H1 (cell line): Measurements from ENCODE around the gene FCRLB. TPM values are rescaled to one million over a fixed set of nuclear protein-coding genes. Genes with fewer than 3 reads are reported as not detected.

ENCODE experiments used
- CTCF ChIA-PET: fragments of 300-600 bp; sonication (Branson Sonifier 250); formaldehyde crosslinking; loops from one replicate; lab custom pipeline; 2021; ENCODE audit not compliant: partially characterized antibody; lab: Charles Lee
- POLR2A ChIA-PET: fragments of 300-600 bp; sonication (Branson Sonifier 250); formaldehyde crosslinking; loops from one replicate; lab custom pipeline; 2021; ENCODE audit warnings: inconsistent platforms; ENCODE audit not compliant: partially characterized antibody; lab: Charles Lee
- DNase-seq, 2 experiments: peaks; one replicate each; pipeline versions ENCODE4 v3.0.0 to v3.0.0-alpha.2; 2010 to 2022; ENCODE audit warnings: low spot score in 2 of 2, low read depth in 1 of 2, mixed read lengths in 1 of 2
- FAIRE-seq: peaks from 2 replicates; lab custom pipeline; 2011; peaks lifted over from hg19 to GRCh38; lab: Jason Lieb, UNC
- H2AFZ ChIP-seq: 2 replicates; pipeline ENCODE4 v1.8.1; 2012; ENCODE audit warnings: low read length, inconsistent platforms
- H2AK5ac ChIP-seq: 2 replicates; pipeline ENCODE4 v1.6.1; 2013; ENCODE audit warnings: low read depth, low read length
- H2BK120ac ChIP-seq: replicated peaks from 2 replicates; pipeline ENCODE3; 2013; ENCODE audit warnings: low read depth, low read length, inconsistent platforms
- H2BK12ac ChIP-seq: 2 replicates; pipeline ENCODE4 v1.6.1; 2013; ENCODE audit warnings: low read depth, low read length
- H2BK15ac ChIP-seq: 2 replicates; pipeline ENCODE4 v1.6.1; 2013; ENCODE audit warnings: low read length
- H2BK20ac ChIP-seq: 2 replicates; pipeline ENCODE4 v1.6.1; 2013; ENCODE audit warnings: low read length
- H2BK5ac ChIP-seq: 2 replicates; pipeline ENCODE4 v1.6.1; 2013; ENCODE audit warnings: low read depth, low read length
- H3K14ac ChIP-seq: 2 replicates; pipeline ENCODE4 v1.6.1; 2013; ENCODE audit warnings: inconsistent platforms; ENCODE audit not compliant: insufficient read length
- H3K18ac ChIP-seq: 2 replicates; pipeline ENCODE4 v1.6.1; 2013; ENCODE audit warnings: low read length; ENCODE audit errors: extremely low read depth
- H3K23ac ChIP-seq: 2 replicates; pipeline ENCODE4 v1.6.1; 2013; ENCODE audit warnings: inconsistent platforms; ENCODE audit not compliant: insufficient read length
- H3K23me2 ChIP-seq: 2 replicates; pipeline ENCODE4 v1.6.1; 2013; ENCODE audit warnings: low read depth, low read length
- H3K27ac ChIP-seq: 2 replicates; pipeline ENCODE4 v1.6.1; 2011; ENCODE audit warnings: low read depth, low read length, inconsistent platforms
- H3K27me3 ChIP-seq, 4 experiments: replicated peaks in 1 of 4; 1 replicate in 1 of 4; 2 replicates in 3 of 4; pipeline versions ENCODE4 v1.6.1 to v1.8.1; 2011 to 2013; ENCODE audit warnings: low read length in 3 of 4, mild to moderate bottlenecking in 3 of 4, inconsistent platforms in 2 of 4, mixed read lengths in 2 of 4, moderate library complexity in 1 of 4; ENCODE audit not compliant: control insufficient read depth in 3 of 4, insufficient read depth in 3 of 4; ENCODE audit errors: extremely low read depth in 1 of 4
- H3K36me3 ChIP-seq, 4 experiments: 2 replicates each; pipeline versions ENCODE4 v1.6.1 to v1.8.1; 2011 to 2013; ENCODE audit warnings: mild to moderate bottlenecking in 4 of 4, low read length in 3 of 4, moderate library complexity in 2 of 4, control low read depth in 1 of 4, inconsistent platforms in 1 of 4; ENCODE audit not compliant: insufficient read depth in 4 of 4, control insufficient read depth in 2 of 4
- H3K4ac ChIP-seq: replicated peaks from 2 replicates; pipeline ENCODE3; 2013; ENCODE audit warnings: low read length, low read depth, mixed read lengths, inconsistent platforms; ENCODE audit not compliant: insufficient read length
- H3K4me1 ChIP-seq, 4 experiments: replicated peaks in 1 of 4; 1 replicate in 1 of 4; 2 replicates in 3 of 4; pipeline versions ENCODE4 v1.6.1 to v1.8.1; 2011 to 2013; ENCODE audit warnings: low read length in 3 of 4, inconsistent platforms in 2 of 4, mixed read lengths in 1 of 4; ENCODE audit not compliant: insufficient read depth in 4 of 4, control insufficient read depth in 3 of 4
- H3K4me2 ChIP-seq, 2 experiments: 2 replicates each; pipeline versions ENCODE4 v1.6.1 to v1.8.1; 2011 to 2013; ENCODE audit warnings: low read depth in 2 of 2, low read length in 2 of 2, control low read depth in 1 of 2, inconsistent platforms in 1 of 2, mild to moderate bottlenecking in 1 of 2; ENCODE audit not compliant: insufficient read depth in 1 of 2
- H3K4me3 ChIP-seq, 4 experiments: fragments of 200-600, 300-600 bp in 1 of 4; sonication (generic), shearing (Covaris generic), sonication (Bioruptor Twin) in 1 of 4; 2 replicates each; pipeline versions ENCODE4 v1.5.1 to v1.8.1; 2011 to 2016; ENCODE audit warnings: low read length in 4 of 4, low read depth in 3 of 4, control low read depth in 2 of 4, inconsistent platforms in 2 of 4, mild to moderate bottlenecking in 2 of 4, mixed read lengths in 1 of 4, moderate library complexity in 1 of 4; ENCODE audit not compliant: insufficient read depth in 2 of 4; ENCODE audit errors: extremely low read depth in 1 of 4
- H3K56ac ChIP-seq: replicated peaks from 2 replicates; pipeline ENCODE3; 2013; ENCODE audit warnings: low read depth, mild to moderate bottlenecking, mixed read lengths, low read length, inconsistent platforms; ENCODE audit not compliant: insufficient read length
- H3K79me1 ChIP-seq: 2 replicates; pipeline ENCODE4 v1.6.1; 2013; ENCODE audit warnings: low read depth, low read length, control low read depth
- H3K79me2 ChIP-seq, 2 experiments: 2 replicates each; pipeline versions ENCODE4 v1.6.1 to v1.8.1; 2012 to 2013; ENCODE audit warnings: low read length in 2 of 2, mild to moderate bottlenecking in 2 of 2, inconsistent platforms in 1 of 2; ENCODE audit not compliant: insufficient read depth in 2 of 2, control insufficient read depth in 1 of 2
- H3K9ac ChIP-seq, 4 experiments: replicated peaks in 1 of 4; 1 replicate in 1 of 4; 2 replicates in 3 of 4; pipeline versions ENCODE4 v1.6.1 to v1.8.1; 2011 to 2013; ENCODE audit warnings: low read depth in 3 of 4, low read length in 3 of 4, control low read depth in 2 of 4, mild to moderate bottlenecking in 2 of 4, moderate library complexity in 2 of 4, inconsistent platforms in 1 of 4; ENCODE audit errors: extremely low read depth in 1 of 4
- H3K9me3 ChIP-seq, 2 experiments: 2 replicates each; pipeline versions ENCODE4 v1.6.1 to v1.8.1; 2012 to 2013; ENCODE audit warnings: mild to moderate bottlenecking in 2 of 2, moderate library complexity in 2 of 2, control low read depth in 1 of 2, inconsistent platforms in 1 of 2, low read depth in 1 of 2, low read length in 1 of 2, mixed read lengths in 1 of 2; ENCODE audit not compliant: insufficient read depth in 2 of 2
- H4K20me1 ChIP-seq, 2 experiments: replicated peaks in 1 of 2; 2 replicates each; pipeline versions ENCODE3 to v1.8.1; 2011 to 2013; ENCODE audit warnings: inconsistent platforms in 2 of 2, low read length in 2 of 2, mild to moderate bottlenecking in 1 of 2; ENCODE audit not compliant: insufficient read depth in 2 of 2, control insufficient read depth in 1 of 2
- H4K5ac ChIP-seq: 2 replicates; pipeline ENCODE4 v1.6.1; 2013; ENCODE audit warnings: low read length, low read depth, mixed read lengths, inconsistent platforms; ENCODE audit not compliant: insufficient read length
- H4K8ac ChIP-seq: 2 replicates; pipeline ENCODE4 v1.8.0; 2013; ENCODE audit warnings: mild to moderate bottlenecking, moderate library complexity, low read length, inconsistent platforms; ENCODE audit not compliant: insufficient read depth; ENCODE audit errors: extremely low read depth
- H4K91ac ChIP-seq: replicated peaks from 2 replicates; pipeline ENCODE3; 2013; ENCODE audit warnings: low read length, mixed read lengths, inconsistent platforms; ENCODE audit not compliant: insufficient read length
- WGBS, 2 experiments: shearing (Covaris generic) in 1 of 2; methylation state at CpG; one replicate each; pipeline versions ENCODE4 v1.1.6 to v1.1.7; 2013 to 2015; ENCODE audit warnings: low lambda C conversion rate in 2 of 2, mixed read lengths in 2 of 2, inconsistent platforms in 1 of 2, low coverage in 1 of 2, missing lambda C conversion rate in 1 of 2; ENCODE audit not compliant: insufficient replicate concordance in 2 of 2, insufficient coverage in 1 of 2, insufficient read length in 1 of 2; ENCODE audit errors: extremely low coverage in 1 of 2, missing lambda C conversion rate in 1 of 2; 5-methylcytosine and 5-hydroxymethylcytosine counted together
- polyA plus RNA-seq, 7 experiments: library from polyadenylated mRNA; depleted of rRNA in 3 of 7; stranded (reverse) in 5 of 7; unstranded in 2 of 7; fragments of >200 nt in 5 of 7; fragments of 200-250 nt in 2 of 7; gene quantifications; 1 replicate in 5 of 7; 2 replicates in 1 of 7; 4 replicates in 1 of 7; pipeline versions ENCODE4 v1.2.1 to v1.2.3, GENCODE V29; 2011 to 2013; ENCODE audit warnings: missing spikeins in 2 of 7, mixed read lengths in 2 of 7
- total RNA-seq: library from RNA; stranded (reverse); fragmentation: NEBNext Ultra II Directional; extraction: Animal tissue kit (Norgen Biotek cat#: 25700); gene quantifications from 2 replicates; pipeline ENCODE4 v1.2.1, GENCODE V29; 2021

FCRLB gene
- total and polyA plus RNA-seq, 2 of the 8 experiments (the other 6 are each of a cell fraction or from before 2014, with no cell fraction given), result 0.14 to 0.24 TPM

GRCh38 chr1:161720422-161720821 lies 922 bp upstream of the FCRLB start:
- Histone ChIP-seq H3K79me1 (no peaks in the 10 kb centered on the region), H3K18ac (no peak overlapping the region), H3K23me2 (no peaks in the 10 kb centered on the region; the same call in 1 of the 2 replicates), H2AK5ac (no peak overlapping the region), H4K5ac (no peak overlapping the region), H2BK120ac (no peak overlapping the region), H3K27me3 (peaks cover 7 to 11% (median 9%) of the 10 kb centered on the region in 4 experiments), H3K14ac (no peak overlapping the region), H2BK5ac (no peak overlapping the region), H3K56ac (no peak overlapping the region), H2BK20ac (no peak overlapping the region), H3K36me3 (no peaks in the 10 kb centered on the region), H3K4me2 (no peak overlapping the region), H3K4me3 (no peak overlapping the region), H3K79me2 (no peaks in the 10 kb centered on the region), H3K23ac (no peak overlapping the region), H4K91ac (no peak overlapping the region), H3K9ac (no peak overlapping the region), H3K4ac (no peak overlapping the region), H4K8ac (no peak overlapping the region), H3K27ac (no peak overlapping the region), H4K20me1 (no peaks in the 10 kb centered on the region), H2BK15ac (no peak overlapping the region), H3K4me1 (no peaks in the 10 kb centered on the region; a peak in 1 of 7 replicates), H2BK12ac (no peak overlapping the region), H3K9me3 (no peaks in the 10 kb centered on the region), H2AFZ (no peak overlapping the region)
- ChIA-PET CTCF (no interaction called here), POLR2A (no interaction called here)
- WGBS, 2 experiments, result 96% methylated on average over 1 of the region's 1 CpG; no CpG with 5 or more reads in 1 of the 2 experiments
- DNase-seq (no peak), FAIRE-seq (no peak)
